ENCODE data around the gene CYP2A6. TPM values are rescaled to one million over a fixed set of nuclear protein-coding genes. Genes with fewer than 3 reads are reported as not detected.
"Not testable (repeated sequence)": the region's sequence is repeated elsewhere in the genome, so short reads cannot be mapped to it uniquely, and the experiment has no call there.

The CYP2A6 gene
- total RNA-seq, 1 experiment from 2014 or later = not detected

GRCh38 chr19:40893112-40893511 lies 42.9 kb upstream of the CYP2A6 start:
- ChIA-PET CTCF (no interaction called here), POLR2A (ENCODE audit: unreplicated experiment) (interaction anchor here (0.7 kb wide), 1 partner anchor 12 kb away, joined by 3 read pairs; no protein-coding TSS in a partner anchor)
- H3K4me3 ChIP-seq = no peak overlapping the region
- H4K20me1 ChIP-seq (ENCODE audit: insufficient read depth) = no peaks in the 10 kb centered on the region
- no peak for DNase-seq
- H3K27me3 ChIP-seq (ENCODE audit: insufficient read depth, low read depth) = no peaks in the 10 kb centered on the region
- no peaks in the 10 kb centered on the region for H3K9me2 ChIP-seq (ENCODE audit: insufficient read depth)
- H3F3A ChIP-seq (ENCODE audit: insufficient read depth, low read depth) = peaks cover 10% of the 10 kb centered on the region; the same call in 1 of the 2 replicates
- no TSS peak for BruUV-seq (replicated peaks)
- H3K27ac ChIP-seq = no peak overlapping the region
- no peak for TF ChIP-seq CTCF (conservative IDR thresholded peaks at IDR 0.05)
- TF ChIP-seq EZH2 (IDR thresholded peaks at IDR 0.05; ENCODE audit: low read depth) = no peak
- H3K4me2 ChIP-seq = no peak overlapping the region
- no peaks in the 10 kb centered on the region for H3K36me3 ChIP-seq (ENCODE audit: low read depth)
- H3K4me1 ChIP-seq (replicated peaks; ENCODE audit: insufficient read depth) = peaks cover 16% of the 10 kb centered on the region
- intact Hi-C loops (cut with micrococcal nuclease; ENCODE audit: unreplicated experiment) = no loop called here
- H3K9me3 ChIP-seq (ENCODE audit: insufficient read depth, low read depth) = no peaks in the 10 kb centered on the region
- no peak overlapping the region for H2AFZ ChIP-seq
- H3K79me2 ChIP-seq (ENCODE audit: low read depth) = no peaks in the 10 kb centered on the region

- TF ChIP-seq CTCF (conservative IDR thresholded peaks at IDR 0.05) = no peak
- no peak for DNase-seq
- Histone ChIP-seq H3K27me3 (ENCODE audit: insufficient read depth, low read depth) (no peaks in the 10 kb centered on the region), H3K36me3 (ENCODE audit: low read depth) (no peaks in the 10 kb centered on the region), H3K79me2 (ENCODE audit: low read depth) (no peaks in the 10 kb centered on the region), H3K27ac (no peak overlapping the region), H2AFZ (no peak overlapping the region), H3K9me2 (ENCODE audit: insufficient read depth) (no peaks in the 10 kb centered on the region), H3K4me1 (replicated peaks; ENCODE audit: insufficient read depth) (no peaks in the 10 kb centered on the region), H4K20me1 (ENCODE audit: insufficient read depth) (no peaks in the 10 kb centered on the region), H3K4me3 (no peak overlapping the region), H3F3A (ENCODE audit: insufficient read depth, low read depth) (peaks cover 6% of the 10 kb centered on the region; the same call in 1 of the 2 replicates), H3K4me2 (no peak overlapping the region), H3K9me3 (ENCODE audit: insufficient read depth, low read depth) (no peaks in the 10 kb centered on the region)
- intact Hi-C loops (cut with micrococcal nuclease; ENCODE audit: unreplicated experiment) = no loop called here
- ChIA-PET POLR2A (ENCODE audit: unreplicated experiment) (no interaction called here), CTCF (no interaction called here)
- BruUV-seq (replicated peaks) = no TSS peak
Observed at GRCh38 chr19:40889366-40889765, 39.1 kb upstream of the CYP2A6 start.

- CTCF ChIA-PET = no interaction called here
- Histone ChIP-seq H3K27ac (no peak overlapping the region), H2AFZ (no peak overlapping the region), H3K9me3 (ENCODE audit: insufficient read depth, low read depth) (no peaks in the 10 kb centered on the region), H3K27me3 (ENCODE audit: insufficient read depth, low read depth) (no peaks in the 10 kb centered on the region), H3K4me3 (no peak overlapping the region), H3K79me2 (ENCODE audit: low read depth) (no peaks in the 10 kb centered on the region), H3K4me1 (replicated peaks; ENCODE audit: insufficient read depth) (no peaks in the 10 kb centered on the region), H3F3A (ENCODE audit: insufficient read depth, low read depth) (peaks cover 6% of the 10 kb centered on the region; the same call in 1 of the 2 replicates), H4K20me1 (ENCODE audit: insufficient read depth) (no peaks in the 10 kb centered on the region), H3K9me2 (ENCODE audit: insufficient read depth) (no peaks in the 10 kb centered on the region), H3K36me3 (ENCODE audit: low read depth) (no peaks in the 10 kb centered on the region), H3K4me2 (no peak overlapping the region)
- TF ChIP-seq EZH2 (IDR thresholded peaks at IDR 0.05; ENCODE audit: low read depth) (no peak), CTCF (conservative IDR thresholded peaks at IDR 0.05) (no peak)
- DNase-seq = no peak
- no TSS peak for BruUV-seq (replicated peaks)
- POLR2A ChIA-PET (ENCODE audit: unreplicated experiment) = no interaction called here
- intact Hi-C loops (cut with micrococcal nuclease; ENCODE audit: unreplicated experiment) = no loop called here
Observed at GRCh38 chr19:40888191-40888590, 37.9 kb upstream of the CYP2A6 start.

GRCh38 chr19:40884187-40884931 lies 34.1 kb upstream of the CYP2A6 start:
- H3F3A ChIP-seq (ENCODE audit: insufficient read depth, low read depth); CTCF ChIA-PET; H3K36me3 ChIP-seq (ENCODE audit: low read depth); H3K79me2 ChIP-seq (ENCODE audit: low read depth); H3K9me2 ChIP-seq (ENCODE audit: insufficient read depth); H2AFZ ChIP-seq; H3K27ac ChIP-seq; H3K4me1 ChIP-seq (replicated peaks; ENCODE audit: insufficient read depth); H3K4me2 ChIP-seq; BruUV-seq (replicated peaks); H4K20me1 ChIP-seq (ENCODE audit: insufficient read depth); intact Hi-C loops (cut with micrococcal nuclease; ENCODE audit: unreplicated experiment); H3K9me3 ChIP-seq (ENCODE audit: insufficient read depth, low read depth); H3K4me3 ChIP-seq; DNase-seq; H3K27me3 ChIP-seq (ENCODE audit: insufficient read depth, low read depth); POLR2A ChIA-PET (ENCODE audit: unreplicated experiment): not testable (repeated sequence)

GRCh38 chr19:40882062-40882461 lies 31.8 kb upstream of the CYP2A6 start, which contains the start of gene CYP2A7:
TSS of gene CYP2A7 (minus strand) at chr19:40882231. CDS start at chr19:40882210, 21 bp downstream.
- H3K27ac ChIP-seq; H4K20me1 ChIP-seq (ENCODE audit: insufficient read depth); POLR2A ChIA-PET (ENCODE audit: unreplicated experiment); H3K9me3 ChIP-seq (ENCODE audit: insufficient read depth, low read depth); H3K9me2 ChIP-seq (ENCODE audit: insufficient read depth); H3K36me3 ChIP-seq (ENCODE audit: low read depth); H3K79me2 ChIP-seq (ENCODE audit: low read depth); intact Hi-C loops (cut with micrococcal nuclease; ENCODE audit: unreplicated experiment); DNase-seq; H2AFZ ChIP-seq; BruUV-seq (replicated peaks); CTCF ChIA-PET; H3K4me3 ChIP-seq; H3F3A ChIP-seq (ENCODE audit: insufficient read depth, low read depth); H3K4me2 ChIP-seq; H3K4me1 ChIP-seq (replicated peaks; ENCODE audit: insufficient read depth): not testable (repeated sequence)
- peaks cover 15% of the 10 kb centered on the region for H3K27me3 ChIP-seq (ENCODE audit: insufficient read depth, low read depth)

All from PC-9 (cell line).